GM08714 (cell line): ENCODE data around the gene FOXK2.
"Not testable (repeated sequence)": the region's sequence is repeated elsewhere in the genome, so short reads cannot be mapped to it uniquely, and the experiment has no call there.

Experiments
- H3K4me3 ChIP-seq: fragments of 200-500 bp; sonication (Bioruptor generic); 2 replicates; pipeline ENCODE4 v1.5.1; 2014; ENCODE audit warnings: mild to moderate bottlenecking, low read length, inconsistent platforms
- ZNF274 ChIP-seq: IDR thresholded peaks from 2 replicates; pipeline ENCODE4 v1.6.1; 2012; ENCODE audit warnings: mild to moderate bottlenecking, low read depth, low read length

The FOXK2 gene

DNA sequence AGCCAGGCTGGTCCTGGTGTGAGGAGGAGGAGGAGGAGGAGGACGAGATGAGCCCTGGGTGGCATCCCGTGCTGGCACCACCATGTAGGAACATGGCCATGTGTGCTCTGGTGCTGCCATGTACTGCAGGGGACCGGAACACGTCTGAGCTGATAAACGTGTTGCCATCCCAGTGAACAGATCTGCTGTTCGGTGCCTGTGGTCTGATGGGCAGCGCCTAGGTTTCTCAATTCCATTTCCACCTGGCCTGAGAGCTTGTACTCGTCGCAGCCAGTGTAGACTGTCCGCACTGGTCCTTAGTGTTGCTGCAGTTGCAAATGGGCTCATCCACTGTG lies 28.4 kb upstream of the FOXK2 start:
- no peak for TF ChIP-seq ZNF274
- no peak overlapping the region for H3K4me3 ChIP-seq

DNA sequence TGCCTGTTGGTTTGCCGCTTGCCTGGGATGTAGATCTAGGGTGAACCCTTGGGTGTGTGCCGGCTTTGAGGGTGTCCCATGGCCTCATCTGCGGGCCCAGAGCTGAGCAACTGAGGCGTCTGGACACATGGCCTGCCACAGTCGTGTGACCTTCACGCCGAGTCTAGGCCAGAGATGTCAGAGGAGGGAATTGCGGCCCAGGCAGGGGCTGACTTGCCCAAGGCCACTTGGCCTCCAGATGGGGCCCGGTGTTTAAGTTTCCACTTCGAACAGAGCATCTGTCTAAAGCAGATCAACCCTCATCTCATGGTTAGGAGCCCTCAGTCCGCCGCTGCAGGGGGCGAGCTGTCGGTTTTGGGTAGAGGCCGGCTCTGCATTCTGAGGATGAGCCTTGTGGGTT lies 28.0 kb upstream of the FOXK2 start:
- TF ChIP-seq ZNF274 = no peak
- H3K4me3 ChIP-seq = no peak overlapping the region

DNA sequence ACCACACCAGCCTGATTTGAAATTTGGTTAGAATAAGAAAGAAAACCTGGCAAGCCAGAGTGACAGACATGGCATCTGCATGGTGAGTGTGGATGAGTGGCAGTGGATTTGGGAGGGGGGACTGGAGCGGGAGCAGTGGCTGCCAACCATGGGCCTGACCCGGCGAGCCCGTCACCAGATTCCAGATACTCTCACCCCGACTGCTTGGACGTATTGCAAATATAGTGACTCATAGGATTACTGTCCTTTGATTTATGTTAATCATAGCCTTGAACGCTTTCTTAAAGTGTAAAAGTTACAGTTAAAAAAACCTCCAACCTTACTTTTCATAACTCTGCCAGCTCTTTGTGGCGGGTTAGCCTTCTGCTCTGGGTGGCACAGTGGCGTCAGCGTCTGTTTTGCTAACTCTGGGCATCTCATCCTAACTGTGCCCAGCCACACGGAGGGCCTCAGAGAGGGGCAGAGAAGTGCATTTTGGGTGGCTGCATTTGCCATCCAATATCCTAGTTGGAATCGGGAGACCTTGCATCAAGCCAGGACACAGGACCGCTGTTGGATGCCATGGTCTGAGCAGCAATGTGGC lies 26.8 kb upstream of the FOXK2 start:
- no peak for TF ChIP-seq ZNF274
- H3K4me3 ChIP-seq = no peak overlapping the region

DNA sequence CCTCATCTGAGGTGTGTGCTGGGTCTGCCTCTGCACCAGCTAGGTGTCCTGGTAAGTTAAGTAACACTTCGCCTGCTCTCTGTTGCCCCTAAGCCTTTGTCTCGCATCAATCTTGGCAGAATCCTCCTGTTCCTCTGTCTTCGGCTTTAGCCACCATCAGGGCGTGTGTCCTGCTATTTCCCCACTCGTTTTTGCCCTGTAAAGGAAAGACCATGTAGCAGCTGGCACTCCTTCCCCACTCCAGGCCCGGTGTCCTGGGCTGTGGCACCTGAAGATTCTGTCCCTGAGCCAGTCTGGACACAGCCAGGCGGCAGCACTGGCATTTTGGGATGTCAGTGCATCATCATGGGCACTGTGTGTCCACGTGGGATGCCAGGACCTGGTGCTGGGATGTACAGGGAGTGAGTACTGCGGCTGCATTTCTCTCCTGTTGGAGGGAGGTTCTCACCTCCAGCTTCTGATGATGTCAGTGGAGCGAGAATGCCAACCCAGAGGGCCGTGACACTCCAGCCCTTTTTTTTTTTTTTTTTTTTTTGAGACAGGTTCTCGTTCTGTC lies 26.2 kb upstream of the FOXK2 start:
- H3K4me3 ChIP-seq = no peak overlapping the region
- no peak for TF ChIP-seq ZNF274

DNA sequence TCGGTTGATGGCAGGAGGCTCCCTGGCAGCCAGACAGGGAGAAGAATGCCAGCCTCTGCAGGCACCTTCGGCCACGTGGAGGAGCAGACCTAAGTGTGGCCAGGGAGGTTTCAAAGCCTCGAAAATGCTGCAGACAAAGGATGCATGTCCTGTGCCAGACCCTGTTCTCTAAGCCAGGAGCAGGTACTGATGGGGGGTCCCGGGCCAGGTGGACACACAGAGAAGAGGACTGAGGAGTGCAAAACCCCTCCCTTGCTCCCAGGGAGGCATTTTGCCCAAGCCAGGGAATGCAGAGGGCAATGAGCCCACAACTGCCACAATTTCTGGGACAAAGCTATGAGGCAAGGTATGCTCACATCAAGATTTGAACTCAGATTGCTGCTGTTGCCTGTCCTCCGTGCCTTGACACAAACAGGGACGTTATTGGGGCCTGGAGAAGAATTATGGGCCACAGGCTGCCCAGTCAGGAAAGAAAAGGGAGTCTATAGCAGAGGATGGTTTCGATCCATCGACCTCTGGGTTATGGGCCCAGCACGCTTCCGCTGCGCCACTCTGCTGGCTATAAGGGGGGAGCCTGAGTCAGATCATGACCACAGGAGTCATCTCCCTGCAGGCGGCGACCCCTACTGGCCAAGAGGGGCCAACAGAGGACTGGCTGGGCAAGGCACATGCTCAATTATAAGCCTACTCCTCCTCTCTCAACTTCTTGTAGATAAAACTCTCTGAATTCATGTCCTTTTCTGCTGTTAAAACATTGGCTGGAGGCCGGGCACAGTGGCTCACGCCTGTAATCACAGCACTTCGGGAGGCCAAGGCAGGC lies 25.1 kb upstream of the FOXK2 start:
- TF ChIP-seq ZNF274 = no peak
- no peak overlapping the region; the same call in 1 of the 2 replicates for H3K4me3 ChIP-seq

DNA sequence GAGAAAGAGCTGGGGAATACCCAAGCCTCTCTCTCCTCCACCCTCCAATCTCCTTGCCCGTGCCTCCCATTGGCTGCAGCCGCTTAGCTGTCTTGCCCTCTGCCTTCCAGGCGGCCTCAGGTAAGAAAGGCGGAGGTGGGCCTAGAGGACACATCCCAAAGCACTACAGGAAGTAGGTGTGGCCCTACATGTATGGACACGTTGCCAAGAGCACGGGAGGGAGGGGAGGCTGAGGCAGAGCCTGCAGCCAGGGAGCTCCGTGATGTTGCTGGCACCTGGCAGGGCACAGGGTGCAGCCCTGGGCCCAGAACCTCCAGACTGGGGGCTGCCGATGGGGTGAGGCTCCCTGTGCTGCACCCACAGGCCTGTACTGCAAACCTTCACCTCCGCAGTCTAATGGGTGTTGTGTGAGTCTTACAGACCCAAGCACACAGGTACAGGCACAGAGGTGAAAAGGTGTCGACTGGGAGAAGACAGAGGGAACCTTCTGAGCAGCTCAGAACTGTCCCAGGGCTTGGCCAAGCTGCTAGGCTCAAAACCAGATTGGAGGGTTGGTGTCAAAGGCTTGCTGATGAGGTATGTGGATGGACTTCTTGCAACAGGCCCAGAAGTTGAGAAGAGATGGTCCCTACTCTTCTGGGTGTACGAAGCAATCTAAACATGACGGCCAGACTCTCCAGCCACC lies 23.5 kb upstream of the FOXK2 start:
- no peak for TF ChIP-seq ZNF274
- H3K4me3 ChIP-seq = no peak overlapping the region

DNA sequence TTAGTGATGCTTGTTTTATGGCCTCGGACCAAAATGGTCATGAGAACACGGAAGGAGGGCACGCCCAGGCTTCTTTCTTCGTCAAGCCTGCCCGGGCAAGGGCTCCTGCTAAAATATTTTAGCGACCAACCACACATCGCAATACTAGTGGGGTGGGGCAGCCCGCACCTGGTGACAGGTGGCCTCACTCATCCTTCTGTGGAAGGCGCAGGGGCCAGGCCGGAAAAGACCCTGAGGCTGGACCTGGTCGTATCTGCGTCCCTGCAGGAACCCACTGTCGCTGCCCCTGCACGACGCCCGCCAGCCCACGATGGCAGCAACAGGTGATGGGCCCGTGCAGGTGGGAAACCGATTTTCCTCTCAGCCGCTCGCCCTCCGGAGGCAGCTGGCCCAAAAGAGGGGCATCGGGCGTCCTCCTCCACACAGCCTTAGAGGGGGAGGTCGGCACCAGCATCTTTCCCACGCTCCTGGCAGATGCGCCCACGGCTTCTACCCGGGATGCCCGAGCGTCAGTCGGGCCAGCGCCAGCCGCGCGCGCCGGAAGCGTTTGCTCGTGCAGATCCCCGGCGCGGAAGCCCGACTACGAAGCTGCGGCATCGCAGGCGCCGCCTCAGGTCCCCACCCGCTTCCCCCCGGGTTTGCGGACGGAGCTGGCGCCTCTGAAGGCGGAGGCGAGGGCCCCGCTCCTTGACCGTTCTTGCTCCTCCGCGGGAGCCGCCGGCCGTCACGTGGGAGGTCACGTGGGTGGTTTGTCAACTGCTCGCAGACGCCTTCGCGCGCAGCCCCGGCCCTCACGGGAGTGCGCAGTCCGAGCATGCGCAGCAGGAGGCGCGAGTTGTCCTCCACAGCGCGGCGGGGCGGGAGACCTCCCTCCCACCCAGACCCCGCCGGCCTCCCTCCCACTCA lies 22.8 kb upstream of the FOXK2 start:
- TF ChIP-seq ZNF274 = no peak
- peak overlapping the region; percentile 44; the same call in 1 of the 2 replicates for H3K4me3 ChIP-seq

DNA sequence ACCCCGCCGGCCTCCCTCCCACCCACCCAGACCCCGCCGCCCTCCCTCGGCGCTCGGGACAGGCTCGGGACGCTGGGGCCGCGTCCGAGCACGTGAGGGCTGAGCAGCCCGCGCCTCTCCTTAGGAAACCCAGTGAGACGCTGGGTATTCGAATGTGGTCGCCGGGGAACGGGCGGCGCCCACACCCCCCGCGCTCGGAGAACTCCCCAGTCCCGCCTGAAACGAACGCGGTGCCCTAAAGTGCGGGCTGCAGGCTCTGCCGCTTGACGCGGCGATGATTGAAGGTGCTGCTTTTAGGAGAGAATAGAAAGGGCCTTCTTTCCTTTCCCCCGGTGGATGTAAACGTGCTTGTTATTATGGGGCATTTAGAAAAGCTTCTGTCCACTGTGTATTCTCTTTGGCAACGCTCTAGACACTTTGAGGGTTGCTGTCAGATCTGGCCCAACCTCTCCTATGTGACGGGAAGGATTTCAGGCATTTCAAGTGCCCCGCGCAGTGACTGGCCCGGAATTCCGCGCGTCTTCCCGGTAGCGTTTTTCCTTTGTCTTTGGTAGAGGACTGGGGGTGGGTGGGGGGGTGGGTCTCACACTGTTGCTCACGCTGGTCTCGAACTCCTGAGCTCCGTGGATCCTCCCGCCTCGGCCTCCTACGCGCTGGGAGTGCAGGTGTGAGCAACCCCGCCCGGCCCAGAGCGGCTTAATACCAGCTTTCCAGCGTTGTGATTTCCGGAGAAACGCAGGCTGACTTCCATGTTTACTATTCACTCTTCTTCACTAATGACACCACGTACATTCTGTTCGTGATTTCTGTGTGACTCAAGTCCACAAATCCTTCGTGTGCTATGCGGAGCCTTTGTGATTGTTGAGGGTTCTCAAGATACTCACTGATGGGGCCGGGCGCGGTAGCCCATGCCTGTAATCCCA lies 21.8 kb upstream of the FOXK2 start:
- no peak for TF ChIP-seq ZNF274
- H3K4me3 ChIP-seq = peak overlapping the region; percentile 53; the same call in 1 of the 2 replicates

DNA sequence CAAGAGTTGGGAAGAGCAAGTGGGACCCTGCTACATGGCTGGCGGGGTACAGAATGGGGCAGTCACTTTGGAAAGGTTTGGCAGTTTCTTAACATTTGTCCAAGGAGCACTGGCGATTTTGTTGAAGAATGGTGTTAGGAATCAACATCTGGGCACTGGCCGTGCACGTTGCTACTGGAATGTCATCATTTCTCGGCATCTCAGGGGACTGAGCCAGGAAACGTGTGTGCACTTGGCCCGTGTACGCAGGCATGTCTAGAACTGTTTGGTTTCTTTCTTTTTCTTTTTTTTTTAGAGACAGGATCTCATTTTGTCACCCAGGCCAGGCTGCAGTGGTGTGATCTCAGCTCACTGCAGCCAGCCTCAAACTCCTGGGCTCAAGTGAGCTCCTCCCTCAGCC lies 17.3 kb upstream of the FOXK2 start:
- H3K4me3 ChIP-seq = no peak overlapping the region
- TF ChIP-seq ZNF274 = no peak

DNA sequence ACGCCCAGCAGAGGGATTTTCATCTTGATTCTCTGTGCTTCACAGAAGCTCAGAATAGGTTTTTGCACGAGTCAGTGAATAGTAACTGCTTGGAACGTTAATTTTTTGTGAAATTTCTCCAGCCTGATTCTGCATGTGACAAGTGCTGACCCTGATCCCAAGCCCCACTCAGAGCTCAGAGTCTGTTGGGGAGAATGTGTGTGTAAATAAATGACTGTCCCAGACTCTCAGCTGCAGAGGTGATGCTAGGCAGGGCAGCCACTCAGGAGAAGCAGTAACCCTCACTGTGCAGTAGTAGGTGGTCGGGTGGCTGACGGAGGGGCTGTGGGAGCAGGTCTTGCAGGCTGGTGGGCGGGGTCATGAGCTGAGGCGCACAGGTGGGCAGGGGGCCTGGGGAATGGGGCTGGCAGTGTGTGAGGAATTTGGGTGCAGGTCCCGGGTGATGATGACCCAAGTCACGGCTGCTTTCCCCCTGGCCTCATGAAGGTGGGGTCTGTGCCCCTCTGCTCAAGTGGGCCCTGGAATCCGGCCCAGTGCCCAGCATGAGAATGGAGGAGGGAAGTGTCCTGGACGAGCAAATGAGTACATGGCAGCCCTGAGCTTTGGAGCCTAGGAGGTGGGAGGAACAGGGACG lies 16.3 kb upstream of the FOXK2 start:
- TF ChIP-seq ZNF274 = no peak

DNA sequence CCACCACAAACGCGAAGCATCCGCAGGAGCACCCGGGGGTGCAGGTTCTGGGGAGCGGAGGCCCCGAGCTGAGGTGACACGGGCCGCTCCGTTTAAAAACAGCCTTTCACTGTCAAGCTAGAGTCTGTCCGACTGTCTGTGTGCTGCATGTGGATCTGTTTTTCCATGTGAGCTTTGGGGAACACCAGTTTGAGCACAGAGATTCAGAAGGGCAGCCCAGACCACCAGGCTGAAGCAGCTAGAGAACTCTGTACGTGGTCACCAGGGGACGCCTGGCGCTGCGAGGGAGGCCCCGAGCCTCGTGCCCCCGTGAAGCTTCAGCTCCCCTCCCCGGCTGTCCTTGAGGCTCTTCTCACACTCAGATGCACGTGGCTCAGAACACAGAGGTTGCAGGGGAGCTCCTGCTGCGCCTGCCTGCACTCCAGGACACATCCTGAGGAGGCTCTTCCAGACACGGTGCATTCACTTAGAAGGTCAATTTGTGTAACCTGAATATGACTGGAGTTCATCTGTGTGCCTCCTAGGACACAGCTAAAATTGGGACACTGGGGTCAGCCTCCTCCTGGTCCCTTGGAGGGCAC lies 15.7 kb upstream of the FOXK2 start:
- no peak overlapping the region for H3K4me3 ChIP-seq
- no peak for TF ChIP-seq ZNF274

More for the DNA sequence above, 16.3 kb upstream of the FOXK2 start:
- no peak overlapping the region for H3K4me3 ChIP-seq

DNA sequence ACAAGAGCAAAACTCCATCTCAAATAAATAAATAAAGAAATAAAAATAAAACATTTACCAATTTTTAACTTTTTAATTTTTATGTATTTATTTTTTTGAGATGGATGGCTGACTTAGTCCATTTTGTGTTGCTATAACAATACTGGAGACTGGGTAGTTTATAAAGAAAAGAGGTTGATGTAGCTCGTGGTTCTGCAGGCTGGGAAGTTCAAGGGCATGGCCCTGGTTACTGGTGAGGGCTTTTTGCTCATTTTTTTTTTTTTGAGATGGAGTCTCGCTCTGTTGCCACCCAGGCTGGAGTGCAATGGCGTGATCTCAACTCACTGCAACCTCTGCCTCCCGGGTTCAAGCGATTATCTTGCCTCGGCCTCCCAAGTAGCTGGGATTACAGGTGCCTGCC lies 14.2 kb upstream of the FOXK2 start:
- H3K4me3 ChIP-seq = no peak overlapping the region
- no peak for TF ChIP-seq ZNF274

DNA sequence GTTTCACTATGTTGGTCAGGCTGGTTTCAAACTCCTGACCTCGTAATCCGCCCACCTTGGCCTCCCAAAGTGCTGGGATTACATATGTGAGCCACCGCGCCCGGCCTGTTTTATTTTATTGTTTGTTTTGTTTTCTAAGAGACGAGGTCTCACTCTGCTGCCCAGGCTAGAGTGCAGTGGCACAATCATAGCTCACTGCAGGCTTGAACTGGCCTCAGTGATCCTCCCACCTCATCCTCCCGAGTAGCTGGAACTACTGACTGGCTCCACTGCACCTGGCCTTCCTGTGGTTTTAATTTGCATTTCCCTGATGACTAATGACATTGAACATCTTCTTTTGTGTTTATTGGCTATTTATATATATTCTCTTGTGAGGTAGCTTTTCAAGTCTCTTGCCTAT lies 13.1 kb upstream of the FOXK2 start:
- H3K4me3 ChIP-seq = not testable (repeated sequence)
